Neural progenitor cell (in vitro differentiated cells): Measurements from ENCODE around the gene MATR3.

Experiments
- EZH2 ChIP-seq: fragments of 200-600 bp; sonication (generic); IDR thresholded peaks from 2 replicates; pipeline ENCODE4 v1.6.1; 2017; ENCODE audit warnings: antibody characterized with exemption, mild to moderate bottlenecking, moderate library complexity
- EZH2phosphoT487 ChIP-seq: fragments of 200-600 bp; sonication (generic); IDR thresholded peaks from 2 replicates; pipeline ENCODE4 v1.6.1; 2017; ENCODE audit warnings: antibody characterized with exemption
- TF ChIP-seq, protein P1 (sequence below): fragments of 200-600 bp; sonication (generic); IDR thresholded peaks from 2 replicates; pipeline ENCODE4 v1.5.1; 2017; ENCODE audit warnings: antibody characterized with exemption, mild to moderate bottlenecking

GRCh38 chr5:139248826-139249453 lies 44.6 kb upstream of the MATR3 start:
- TF ChIP-seq, protein P1, sequence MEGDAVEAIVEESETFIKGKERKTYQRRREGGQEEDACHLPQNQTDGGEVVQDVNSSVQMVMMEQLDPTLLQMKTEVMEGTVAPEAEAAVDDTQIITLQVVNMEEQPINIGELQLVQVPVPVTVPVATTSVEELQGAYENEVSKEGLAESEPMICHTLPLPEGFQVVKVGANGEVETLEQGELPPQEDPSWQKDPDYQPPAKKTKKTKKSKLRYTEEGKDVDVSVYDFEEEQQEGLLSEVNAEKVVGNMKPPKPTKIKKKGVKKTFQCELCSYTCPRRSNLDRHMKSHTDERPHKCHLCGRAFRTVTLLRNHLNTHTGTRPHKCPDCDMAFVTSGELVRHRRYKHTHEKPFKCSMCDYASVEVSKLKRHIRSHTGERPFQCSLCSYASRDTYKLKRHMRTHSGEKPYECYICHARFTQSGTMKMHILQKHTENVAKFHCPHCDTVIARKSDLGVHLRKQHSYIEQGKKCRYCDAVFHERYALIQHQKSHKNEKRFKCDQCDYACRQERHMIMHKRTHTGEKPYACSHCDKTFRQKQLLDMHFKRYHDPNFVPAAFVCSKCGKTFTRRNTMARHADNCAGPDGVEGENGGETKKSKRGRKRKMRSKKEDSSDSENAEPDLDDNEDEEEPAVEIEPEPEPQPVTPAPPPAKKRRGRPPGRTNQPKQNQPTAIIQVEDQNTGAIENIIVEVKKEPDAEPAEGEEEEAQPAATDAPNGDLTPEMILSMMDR: no peak
- TF ChIP-seq EZH2: no peak
- TF ChIP-seq EZH2phosphoT487: no peak
